Neural progenitor cell (in vitro differentiated cells): ENCODE results near the gene PTPRC. TPM values are rescaled to one million over a fixed set of nuclear protein-coding genes. Genes with fewer than 3 reads are reported as not detected.

Experiments
- DNase-seq: peaks from one replicate; pipeline ENCODE4 v3.0.0-alpha.2; 2016; ENCODE audit warnings: low spot score
- H2AFZ ChIP-seq: fragments of 200-600 bp; sonication (generic); replicated peaks from 2 replicates; pipeline ENCODE4 v1.6.1; 2016; ENCODE audit warnings: antibody characterized with exemption
- H3F3A ChIP-seq: fragments of 200-600 bp; sonication (generic); 2 replicates; pipeline ENCODE4 v1.6.1; 2016; ENCODE audit warnings: antibody characterized with exemption, low read depth
- H3K27ac ChIP-seq: fragments of 200-600 bp; sonication (generic); 2 replicates; pipeline ENCODE4 v1.5.1; 2016; ENCODE audit warnings: mild to moderate bottlenecking
- H3K27me3 ChIP-seq: fragments of 200-600 bp; sonication (generic); 2 replicates; pipeline ENCODE4 v1.6.1; 2016; ENCODE audit warnings: mild to moderate bottlenecking, moderate library complexity
- H3K36me3 ChIP-seq: fragments of 200-600 bp; sonication (generic); 2 replicates; pipeline ENCODE4 v1.5.1; 2016
- H3K4me1 ChIP-seq: fragments of 200-600 bp; sonication (generic); 2 replicates; pipeline ENCODE4 v1.6.1; 2016; ENCODE audit warnings: mixed run types
- H3K4me2 ChIP-seq: fragments of 200-600 bp; sonication (generic); 2 replicates; pipeline ENCODE4 v1.6.1; 2016
- H3K4me3 ChIP-seq: fragments of 200-600 bp; sonication (generic); 2 replicates; pipeline ENCODE4 v1.5.1; 2016
- H3K79me2 ChIP-seq: fragments of 200-600 bp; sonication (generic); 2 replicates; pipeline ENCODE4 v1.6.1; 2016; ENCODE audit warnings: low read depth
- H3K9ac ChIP-seq: fragments of 200-600 bp; sonication (generic); 2 replicates; pipeline ENCODE4 v1.6.1; 2016
- H3K9me3 ChIP-seq: fragments of 200-600 bp; sonication (generic); 2 replicates; pipeline ENCODE4 v1.5.1; 2016; ENCODE audit warnings: low read depth
- H4K20me1 ChIP-seq: fragments of 200-600 bp; sonication (generic); 2 replicates; pipeline ENCODE4 v1.6.1; 2016; ENCODE audit warnings: low read depth
- H3K27ac Mint-ChIP-seq: 3 replicates; pipeline ENCODE4 v1.8.0; 2021; ENCODE audit warnings: mixed read lengths
- H3K27me3 Mint-ChIP-seq: 2 replicates; pipeline ENCODE4 v1.8.0; 2022; ENCODE audit warnings: low read depth, mild to moderate bottlenecking, inconsistent platforms, moderate library complexity, mixed read lengths; ENCODE audit not compliant: insufficient read depth
- H3K36me3 Mint-ChIP-seq: 3 replicates; pipeline ENCODE4 v1.8.0; 2021; ENCODE audit warnings: mixed read lengths
- H3K4me1 Mint-ChIP-seq: 3 replicates; pipeline ENCODE4 v1.8.0; 2021; ENCODE audit warnings: mixed read lengths
- H3K4me3 Mint-ChIP-seq: 3 replicates; pipeline ENCODE4 v1.8.0; 2021; ENCODE audit warnings: mild to moderate bottlenecking, moderate library complexity, mixed read lengths
- H3K9me3 Mint-ChIP-seq: 3 replicates; pipeline ENCODE4 v1.8.0; 2020; ENCODE audit warnings: mixed read lengths
- EZH2 ChIP-seq: fragments of 200-600 bp; sonication (generic); IDR thresholded peaks from 2 replicates; pipeline ENCODE4 v1.6.1; 2017; ENCODE audit warnings: antibody characterized with exemption, mild to moderate bottlenecking, moderate library complexity
- EZH2phosphoT487 ChIP-seq: fragments of 200-600 bp; sonication (generic); IDR thresholded peaks from 2 replicates; pipeline ENCODE4 v1.6.1; 2017; ENCODE audit warnings: antibody characterized with exemption
- total RNA-seq: library from RNA; depleted of rRNA; stranded (reverse); fragments of >200 nt; gene quantifications from 2 replicates; pipeline ENCODE4 v1.2.3, GENCODE V29; 2015; ENCODE audit warnings: low replicate concordance
- TF ChIP-seq, protein P1 (sequence below): fragments of 200-600 bp; sonication (generic); IDR thresholded peaks from 2 replicates; pipeline ENCODE4 v1.5.1; 2017; ENCODE audit warnings: antibody characterized with exemption, mild to moderate bottlenecking

PTPRC gene
- total RNA-seq, 1 donor from 2014 or later: not detected

GRCh38 chr1:198679535-198680173 is 40.8 kb downstream of the PTPRC start:
- no peaks in the 10 kb centered on the region for H3K27me3 ChIP-seq
- no peaks in the 10 kb centered on the region for H3K36me3 ChIP-seq
- H3K27ac ChIP-seq: no peak overlapping the region
- H3K4me1 ChIP-seq: peaks cover 25% of the 10 kb centered on the region
- H3K36me3 Mint-ChIP-seq: peaks cover 2% of the 10 kb centered on the region
- no peaks in the 10 kb centered on the region for H4K20me1 ChIP-seq
- no peak for TF ChIP-seq EZH2phosphoT487
- TF ChIP-seq, protein P1, sequence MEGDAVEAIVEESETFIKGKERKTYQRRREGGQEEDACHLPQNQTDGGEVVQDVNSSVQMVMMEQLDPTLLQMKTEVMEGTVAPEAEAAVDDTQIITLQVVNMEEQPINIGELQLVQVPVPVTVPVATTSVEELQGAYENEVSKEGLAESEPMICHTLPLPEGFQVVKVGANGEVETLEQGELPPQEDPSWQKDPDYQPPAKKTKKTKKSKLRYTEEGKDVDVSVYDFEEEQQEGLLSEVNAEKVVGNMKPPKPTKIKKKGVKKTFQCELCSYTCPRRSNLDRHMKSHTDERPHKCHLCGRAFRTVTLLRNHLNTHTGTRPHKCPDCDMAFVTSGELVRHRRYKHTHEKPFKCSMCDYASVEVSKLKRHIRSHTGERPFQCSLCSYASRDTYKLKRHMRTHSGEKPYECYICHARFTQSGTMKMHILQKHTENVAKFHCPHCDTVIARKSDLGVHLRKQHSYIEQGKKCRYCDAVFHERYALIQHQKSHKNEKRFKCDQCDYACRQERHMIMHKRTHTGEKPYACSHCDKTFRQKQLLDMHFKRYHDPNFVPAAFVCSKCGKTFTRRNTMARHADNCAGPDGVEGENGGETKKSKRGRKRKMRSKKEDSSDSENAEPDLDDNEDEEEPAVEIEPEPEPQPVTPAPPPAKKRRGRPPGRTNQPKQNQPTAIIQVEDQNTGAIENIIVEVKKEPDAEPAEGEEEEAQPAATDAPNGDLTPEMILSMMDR: no peak
- no peak for TF ChIP-seq EZH2
- H3K4me3 Mint-ChIP-seq: no peak overlapping the region
- no peak overlapping the region for H3K4me3 ChIP-seq
- peak overlapping the region; percentile 17 for H3K27ac Mint-ChIP-seq
- no peaks in the 10 kb centered on the region for H3K9me3 Mint-ChIP-seq
- peaks cover 4% of the 10 kb centered on the region for H3K27me3 Mint-ChIP-seq
- H3K9ac ChIP-seq: no peak overlapping the region
- peaks cover 3% of the 10 kb centered on the region for H3F3A ChIP-seq
- no peak overlapping the region for H2AFZ ChIP-seq
- H3K9me3 ChIP-seq: no peaks in the 10 kb centered on the region
- no peak for DNase-seq
- H3K79me2 ChIP-seq: no peaks in the 10 kb centered on the region
- no peak overlapping the region for H3K4me2 ChIP-seq
- H3K4me1 Mint-ChIP-seq: peaks cover 63% of the 10 kb centered on the region

DNA sequence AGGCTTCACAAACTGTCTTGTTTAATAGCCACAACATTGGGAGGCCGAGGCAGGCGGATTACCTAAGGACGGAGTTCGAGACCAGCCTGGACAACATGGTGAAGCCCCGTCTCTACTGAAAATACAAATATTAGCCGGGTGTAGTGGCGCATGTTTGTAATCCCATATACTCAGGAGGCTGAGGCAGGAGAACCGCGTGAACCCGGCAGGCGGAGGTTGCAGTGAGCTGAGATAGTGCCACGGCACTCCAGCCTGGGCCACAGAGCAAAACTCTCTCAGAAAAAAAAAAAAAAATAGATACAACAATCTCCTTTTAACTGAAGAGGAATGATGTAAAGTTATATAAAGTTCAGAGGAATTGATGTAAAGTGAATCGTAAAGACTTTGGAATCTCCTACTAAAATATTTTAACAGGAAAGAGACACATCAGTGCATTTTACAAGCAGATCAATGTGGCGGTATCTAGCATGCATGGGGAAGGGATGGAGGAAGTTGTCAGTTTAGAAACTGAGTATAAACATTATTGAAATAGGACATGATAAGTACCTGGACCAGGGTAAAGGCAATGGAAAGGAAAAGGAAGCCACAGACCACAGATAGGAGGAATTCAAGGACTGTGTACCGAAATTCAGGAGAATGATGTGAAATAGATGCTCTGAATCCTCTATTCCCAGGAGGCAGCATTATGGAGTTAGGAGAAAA is 41.5 kb downstream of the PTPRC start:
- Histone ChIP-seq H3K4me2 (no peak overlapping the region), H3K79me2 (no peaks in the 10 kb centered on the region), H3K4me3 (no peak overlapping the region), H3K9ac (no peak overlapping the region), H3K4me1 (peaks cover 25% of the 10 kb centered on the region), H3K27me3 (no peaks in the 10 kb centered on the region), H3K9me3 (no peaks in the 10 kb centered on the region), H3K27ac (no peak overlapping the region), H3F3A (peaks cover 3% of the 10 kb centered on the region), H4K20me1 (no peaks in the 10 kb centered on the region), H3K36me3 (no peaks in the 10 kb centered on the region), H2AFZ (no peak overlapping the region)
- Mint-ChIP-seq H3K27ac (peak overlapping the region; percentile 86), H3K36me3 (peaks cover 2% of the 10 kb centered on the region), H3K4me1 (peaks cover 66% of the 10 kb centered on the region), H3K9me3 (no peaks in the 10 kb centered on the region), H3K4me3 (no peak overlapping the region), H3K27me3 (peaks cover 4% of the 10 kb centered on the region)
- TF ChIP-seq, protein P1: no peak
- no peak for TF ChIP-seq EZH2phosphoT487
- no peak for TF ChIP-seq EZH2
- no peak for DNase-seq

- Histone ChIP-seq H3K79me2 (no peaks in the 10 kb centered on the region), H3K9me3 (no peaks in the 10 kb centered on the region), H3K4me3 (no peak overlapping the region), H3K9ac (no peak overlapping the region), H2AFZ (peak overlapping the region; percentile 21), H3K36me3 (no peaks in the 10 kb centered on the region), H3K4me2 (no peak overlapping the region), H3F3A (peaks cover 3% of the 10 kb centered on the region), H4K20me1 (no peaks in the 10 kb centered on the region), H3K27me3 (no peaks in the 10 kb centered on the region), H3K4me1 (peaks cover 25% of the 10 kb centered on the region), H3K27ac (no peak overlapping the region)
- DNase-seq: no peak
- H3K4me3 Mint-ChIP-seq: peak overlapping the region; percentile 4
- peaks cover 2% of the 10 kb centered on the region for H3K36me3 Mint-ChIP-seq
- peaks cover 4% of the 10 kb centered on the region for H3K27me3 Mint-ChIP-seq
- H3K9me3 Mint-ChIP-seq: no peaks in the 10 kb centered on the region
- peaks cover 69% of the 10 kb centered on the region for H3K4me1 Mint-ChIP-seq
- TF ChIP-seq EZH2phosphoT487 (no peak), EZH2 (no peak)
- TF ChIP-seq, protein P1: no peak
- peak overlapping the region; percentile 84 for H3K27ac Mint-ChIP-seq
These were observed 42.4 kb downstream of the PTPRC start for GRCh38 chr1:198681252-198681651.
